GM21447 (cell line): ENCODE data around the gene IQCF6.
"Not testable (repeated sequence)": the region's sequence is repeated elsewhere in the genome, so short reads cannot be mapped to it uniquely, and the experiment has no call there.

Source experiments
- ATAC-seq: cut with Tn5 transposase; IDR thresholded peaks from one replicate; pipeline ENCODE4 v1.9.1; 2021; ENCODE audit not compliant: unreplicated experiment

Gene IQCF6

DNA sequence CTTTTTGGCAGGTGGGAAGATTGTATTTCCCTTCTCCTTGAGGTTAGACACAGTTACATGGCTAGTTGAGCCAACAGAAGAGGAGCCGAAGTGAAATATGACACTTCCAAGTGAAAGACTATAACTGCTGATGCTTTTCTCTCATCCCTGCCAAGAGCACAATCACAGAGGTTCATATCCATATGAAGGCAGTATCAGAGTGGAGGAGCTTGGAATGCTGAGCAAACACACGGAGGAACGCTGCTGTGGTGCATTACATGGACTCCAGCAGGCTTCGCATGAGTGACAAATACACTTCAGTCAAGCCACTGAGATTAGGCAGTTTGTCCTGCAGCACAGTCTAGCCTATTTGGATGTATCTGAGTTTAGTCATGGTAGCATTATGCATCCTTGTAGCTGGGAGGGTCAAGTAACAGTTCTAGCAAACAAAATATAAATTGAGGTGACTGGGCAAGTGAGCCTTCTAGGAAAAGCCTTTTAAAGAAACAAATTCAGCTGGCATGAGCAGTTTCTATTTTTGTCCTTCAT, 5.4 kb downstream of the IQCF6 start:
- ATAC-seq: no peak

GRCh38 chr3:51759203-51759602, 19.8 kb downstream of the IQCF6 start:
- ATAC-seq: no peak

GRCh38 chr3:51753763-51754750, 25.0 kb downstream of the IQCF6 start:
- not testable (repeated sequence) for ATAC-seq

- no peak for ATAC-seq
These were observed 27.8 kb downstream of the IQCF6 start for GRCh38 chr3:51751287-51751686.

- no peak for ATAC-seq
These were observed 28.2 kb downstream of the IQCF6 start for GRCh38 chr3:51750878-51751277.

DNA sequence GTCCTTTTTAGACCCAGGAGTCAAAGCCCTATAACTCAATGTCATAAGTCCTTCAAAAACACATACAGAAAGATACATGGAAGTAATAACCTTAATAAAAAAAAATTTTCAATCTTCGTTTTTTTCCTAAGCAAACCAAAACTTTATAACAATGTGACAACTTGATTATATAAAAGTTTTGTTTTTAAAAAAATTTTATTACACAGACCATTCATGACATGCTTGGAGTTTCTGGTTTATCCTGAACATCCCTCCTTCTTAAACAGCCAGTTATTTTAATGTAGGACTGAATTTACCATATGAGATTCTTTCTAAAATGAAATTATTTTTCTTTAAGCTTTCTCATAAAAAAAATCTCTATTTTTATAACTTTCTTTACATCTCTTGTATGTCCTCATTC, 30.7 kb downstream of the IQCF6 start:
- no peak for ATAC-seq

DNA sequence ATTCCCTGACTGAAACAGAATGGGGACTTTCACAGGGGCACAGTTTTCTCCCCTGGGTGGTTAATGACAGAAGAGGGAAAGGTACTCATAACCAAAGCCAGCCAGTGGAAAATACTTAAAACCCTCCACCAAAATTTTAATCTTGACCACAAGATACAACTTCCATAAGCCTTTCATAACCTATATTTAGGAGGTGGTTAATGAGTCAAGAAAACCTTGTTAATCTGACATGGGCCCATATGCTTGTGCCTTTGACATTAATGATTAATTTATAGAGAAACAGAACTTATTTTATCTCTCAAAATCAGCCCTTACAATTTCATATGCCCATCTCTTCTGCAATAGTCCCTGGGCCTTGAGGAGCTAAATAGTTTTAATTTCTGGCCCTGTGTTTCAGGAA, 31.2 kb downstream of the IQCF6 start:
- ATAC-seq: no peak

- not testable (repeated sequence) for ATAC-seq
These were observed 36.1 kb downstream of the IQCF6 start for GRCh38 chr3:51742978-51743377.

DNA sequence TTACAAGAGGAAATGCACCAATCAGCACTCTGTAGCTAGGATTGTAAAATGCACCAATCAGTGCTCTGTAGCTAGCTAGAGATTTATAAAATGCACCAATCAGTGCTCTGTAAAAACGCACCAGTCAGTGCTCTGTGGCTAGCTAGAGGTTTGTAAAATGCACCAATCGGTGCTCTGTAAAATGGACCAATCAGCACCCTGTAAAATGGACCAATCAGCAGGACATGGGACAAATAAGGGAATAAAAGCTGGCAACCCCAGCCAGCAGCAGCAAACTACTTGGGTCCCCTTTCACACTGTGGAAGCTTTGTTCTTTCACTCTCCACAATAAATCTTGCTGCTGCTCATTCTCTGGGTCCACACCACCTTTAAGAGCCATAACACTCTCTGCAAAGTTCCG, 36.7 kb downstream of the IQCF6 start:
- not testable (repeated sequence) for ATAC-seq

- no peak for ATAC-seq
These were observed 39.9 kb downstream of the IQCF6 start for GRCh38 chr3:51739110-51739509.

DNA sequence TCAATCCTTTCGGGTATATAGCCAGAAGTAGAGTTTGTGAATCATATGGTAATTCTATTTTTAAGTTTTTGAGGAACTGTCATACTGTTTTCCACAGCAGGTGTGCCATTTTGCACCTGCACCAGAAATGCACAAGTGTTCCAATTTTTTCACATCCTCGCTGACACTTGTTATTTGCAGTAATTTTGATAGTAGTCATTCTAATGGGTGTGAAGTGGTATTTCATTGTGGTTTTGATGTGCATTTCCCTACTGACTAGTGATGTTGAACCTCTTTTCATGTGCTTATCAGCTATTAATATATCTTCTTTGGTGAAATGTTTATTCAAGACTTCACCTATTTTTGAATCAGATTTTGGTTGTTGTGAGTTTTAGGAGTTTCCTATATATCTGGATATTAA, 43.1 kb downstream of the IQCF6 start:
- ATAC-seq: no peak

DNA sequence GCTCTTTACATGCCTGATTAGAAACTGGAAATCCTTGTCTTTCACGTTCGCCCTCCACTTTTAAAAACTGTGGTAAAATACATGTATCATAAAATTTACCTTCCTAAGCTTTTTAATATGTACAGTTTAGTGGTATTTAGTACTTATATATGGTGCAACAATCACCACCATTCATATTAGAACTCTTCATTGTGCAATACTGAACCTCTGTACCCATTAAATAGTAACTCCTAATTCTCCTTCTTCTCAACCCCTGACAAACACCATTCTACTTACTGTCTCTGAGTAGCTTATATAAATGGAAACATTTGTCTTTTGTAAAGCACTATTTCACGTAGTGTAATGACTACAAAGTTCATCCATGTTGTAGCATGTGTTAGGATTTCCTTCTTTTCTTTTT, 44.0 kb downstream of the IQCF6 start:
- no peak for ATAC-seq

DNA sequence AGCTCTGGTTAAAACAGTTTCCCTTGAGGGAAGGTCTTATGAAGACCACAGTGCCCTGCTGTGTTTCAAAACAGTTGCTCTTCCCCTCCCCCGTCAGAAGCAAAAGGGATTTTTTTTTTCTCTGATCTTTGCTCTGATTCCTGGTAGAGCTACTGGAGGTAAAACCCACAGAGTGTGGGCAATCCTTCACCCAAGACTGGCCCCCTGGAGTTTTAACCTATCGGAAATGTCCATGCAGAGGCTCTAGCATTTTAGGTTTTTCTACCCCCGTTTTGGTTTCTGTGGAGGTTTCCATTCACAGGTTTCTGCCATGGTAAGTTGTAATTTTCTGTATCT, 44.5 kb downstream of the IQCF6 start:
- no peak for ATAC-seq

DNA sequence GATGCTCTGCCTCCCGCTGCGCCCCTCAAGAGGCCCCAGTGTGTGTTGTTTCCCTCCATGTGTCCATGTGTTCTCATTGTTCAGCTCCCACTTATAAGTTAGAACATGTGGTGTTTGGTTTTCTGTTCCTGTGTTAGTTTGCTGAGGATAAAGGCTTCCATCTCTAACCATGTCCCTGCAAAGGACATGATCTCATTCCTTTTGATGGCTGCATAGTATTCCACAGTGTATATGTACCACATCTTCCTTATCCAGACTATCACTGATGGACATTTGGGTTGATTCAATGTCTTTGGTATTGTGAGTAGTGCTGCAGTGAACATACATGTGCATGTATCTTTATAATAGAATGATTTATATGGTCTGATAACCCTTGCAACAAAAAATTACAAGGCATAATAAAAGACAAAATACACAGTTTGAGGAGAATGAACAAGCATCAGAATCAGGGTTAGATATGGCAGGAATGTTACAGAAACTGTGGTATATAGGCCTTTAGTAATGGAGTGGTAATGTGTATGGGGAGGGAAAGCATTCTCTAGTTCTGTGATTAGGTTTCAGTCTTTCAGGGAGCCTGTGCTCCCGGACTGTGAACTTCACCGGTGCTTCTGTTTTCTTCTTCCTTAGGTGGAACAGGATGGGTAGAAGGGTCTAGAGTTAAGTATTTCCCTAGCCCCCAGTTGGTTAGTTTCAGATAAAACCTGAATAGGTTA, 45.0 kb downstream of the IQCF6 start:
- ATAC-seq: no peak

DNA sequence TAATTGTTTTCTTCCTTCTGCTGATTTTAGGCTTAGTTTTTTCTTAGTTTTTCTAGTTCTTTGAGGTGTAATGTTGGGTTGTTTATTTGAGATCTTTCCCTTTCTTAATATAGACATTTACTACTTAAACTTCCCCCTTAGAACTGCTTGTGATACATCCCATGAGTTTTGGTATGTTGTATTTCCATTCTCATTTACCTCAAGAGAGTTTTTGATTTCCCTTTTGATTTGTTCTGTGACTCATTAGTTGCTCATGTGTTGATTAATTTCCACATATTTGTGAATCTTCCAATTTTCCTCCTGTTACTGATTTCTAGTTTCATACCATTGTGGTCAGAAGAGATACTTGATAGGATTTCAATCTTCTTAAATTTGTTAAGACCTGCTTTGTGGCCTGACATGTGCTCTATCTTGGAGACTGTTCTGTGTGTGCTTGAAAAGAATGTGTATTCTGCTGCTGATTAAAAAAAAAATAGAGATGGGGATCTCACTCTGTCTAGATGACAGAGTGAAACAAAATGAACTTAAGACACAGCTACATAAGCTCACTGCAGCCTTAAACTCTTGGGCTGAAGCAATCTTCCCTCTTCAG, 49.9 kb downstream of the IQCF6 start:
- ATAC-seq: no peak
